Hepatocyte (in vitro differentiated cells): ENCODE results near the gene DCAF4. TPM values are rescaled to one million over a fixed set of nuclear protein-coding genes. Genes with fewer than 3 reads are reported as not detected.

Source experiments
- DNase-seq: peaks from one replicate; pipeline ENCODE4 v3.0.0-alpha.2; 2016; ENCODE audit warnings: low spot score
- H2AFZ ChIP-seq: fragments of 200-600 bp; sonication (generic); 2 replicates; pipeline ENCODE4 v1.6.0; 2016; ENCODE audit warnings: antibody characterized with exemption, mild to moderate bottlenecking
- H3K27ac ChIP-seq: fragments of 200-600 bp; sonication (generic); 2 replicates; pipeline ENCODE4 v1.5.1; 2016; ENCODE audit warnings: mild to moderate bottlenecking
- H3K27me3 ChIP-seq: fragments of 200-600 bp; sonication (generic); 2 replicates; pipeline ENCODE4 v1.6.1; 2016
- H3K36me3 ChIP-seq: fragments of 200-600 bp; sonication (generic); replicated peaks from 2 replicates; pipeline ENCODE4 v1.5.1; 2016; ENCODE audit warnings: low read depth; ENCODE audit not compliant: insufficient read depth
- H3K4me1 ChIP-seq: fragments of 200-600 bp; sonication (generic); 2 replicates; pipeline ENCODE4 v1.5.1; 2016; ENCODE audit warnings: mild to moderate bottlenecking, moderate library complexity; ENCODE audit not compliant: insufficient read depth
- H3K4me2 ChIP-seq: fragments of 200-600 bp; sonication (generic); 2 replicates; pipeline ENCODE4 v1.6.0; 2016
- H3K4me3 ChIP-seq: fragments of 200-600 bp; sonication (generic); 2 replicates; pipeline ENCODE4 v1.5.1; 2016; ENCODE audit warnings: mild to moderate bottlenecking
- H3K79me2 ChIP-seq: fragments of 200-600 bp; sonication (generic); 2 replicates; pipeline ENCODE4 v1.6.0; 2017; ENCODE audit warnings: mild to moderate bottlenecking
- H3K9me2 ChIP-seq: fragments of 200-600 bp; sonication (generic); replicated peaks from 2 replicates; pipeline ENCODE4 v1.6.0; 2017; ENCODE audit warnings: mild to moderate bottlenecking; ENCODE audit not compliant: insufficient read depth
- H3K9me3 ChIP-seq: fragments of 200-600 bp; sonication (generic); 2 replicates; pipeline ENCODE4 v1.5.1; 2016; ENCODE audit warnings: low read depth, mild to moderate bottlenecking
- H4K20me1 ChIP-seq: fragments of 200-600 bp; sonication (generic); 2 replicates; pipeline ENCODE4 v1.6.0; 2016; ENCODE audit warnings: mild to moderate bottlenecking; ENCODE audit not compliant: insufficient read depth, poor library complexity, severe bottlenecking
- CTCF ChIP-seq: fragments of 200-600 bp; sonication (generic); IDR thresholded peaks from 2 replicates; pipeline ENCODE4 v1.5.1; 2016; ENCODE audit warnings: antibody characterized with exemption, mild to moderate bottlenecking; ENCODE audit not compliant: poor library complexity
- EZH2 ChIP-seq: fragments of 200-600 bp; sonication (generic); IDR thresholded peaks from 2 replicates; pipeline ENCODE4 v1.6.1; 2016; ENCODE audit warnings: antibody characterized with exemption, mild to moderate bottlenecking, borderline replicate concordance
- EZH2phosphoT487 ChIP-seq: fragments of 200-600 bp; sonication (generic); IDR thresholded peaks from one replicate; pipeline ENCODE4 v1.6.1; 2018; ENCODE audit warnings: antibody characterized with exemption, mild to moderate bottlenecking, low read depth, moderate library complexity; ENCODE audit not compliant: unreplicated experiment, severe bottlenecking
- WGBS: methylation state at CpG from one replicate; pipeline ENCODE4 v1.1.6; 2016; ENCODE audit warnings: low lambda C conversion rate; ENCODE audit errors: missing lambda C conversion rate; 5-methylcytosine and 5-hydroxymethylcytosine counted together
- polyA plus RNA-seq: library from polyadenylated mRNA; unstranded; fragments of >200 nt; fragmentation: Nextera tagmentation; extraction: Ambion mirVana; gene quantifications from 2 replicates; pipeline ENCODE4 v1.2.1, GENCODE V29; 2016
- total RNA-seq: library from RNA; depleted of rRNA; stranded (reverse); fragments of >200 nt; gene quantifications from 2 replicates; pipeline ENCODE4 v1.2.3, GENCODE V29; 2014

Gene DCAF4
- total and polyA plus RNA-seq, 2 experiments from 2014 or later, result 8.5 to 21.6 TPM

- Histone ChIP-seq H3K9me2 (no peaks in the 10 kb centered on the region), H2AFZ (no peak overlapping the region), H3K79me2 (peaks cover 20% of the 10 kb centered on the region), H3K36me3 (no peaks in the 10 kb centered on the region), H3K27me3 (no peaks in the 10 kb centered on the region), H3K27ac (no peak overlapping the region), H3K4me3 (no peak overlapping the region), H4K20me1 (no peaks in the 10 kb centered on the region), H3K4me2 (no peak overlapping the region), H3K9me3 (no peaks in the 10 kb centered on the region), H3K4me1 (no peaks in the 10 kb centered on the region)
- 88% methylated on average over 6 of the region's 6 CpGs for WGBS
- DNase-seq, result no peak
- TF ChIP-seq EZH2 (no peak), EZH2phosphoT487 (no peak), CTCF (no peak)
Observed at GRCh38 chr14:72996916-72997315, 70.7 kb downstream of the DCAF4 start.

- no peaks in the 10 kb centered on the region for H3K4me1 ChIP-seq
- DNase-seq, result no peak
- no peaks in the 10 kb centered on the region for H3K9me3 ChIP-seq
- no peaks in the 10 kb centered on the region for H3K9me2 ChIP-seq
- H4K20me1 ChIP-seq, result no peaks in the 10 kb centered on the region
- TF ChIP-seq CTCF (no peak), EZH2phosphoT487 (no peak), EZH2 (no peak)
- H3K27me3 ChIP-seq, result no peaks in the 10 kb centered on the region
- H2AFZ ChIP-seq, result no peak overlapping the region
- no peak overlapping the region for H3K4me2 ChIP-seq
- WGBS, result 82% methylated on average over 2 of the region's 2 CpGs
- peaks cover 24% of the 10 kb centered on the region for H3K79me2 ChIP-seq
- H3K36me3 ChIP-seq, result no peaks in the 10 kb centered on the region
- H3K4me3 ChIP-seq, result no peak overlapping the region
- no peak overlapping the region for H3K27ac ChIP-seq
Observed at GRCh38 chr14:72998252-72998903, 72.1 kb downstream of the DCAF4 start.

- Histone ChIP-seq H4K20me1 (no peaks in the 10 kb centered on the region), H3K79me2 (peaks cover 31% of the 10 kb centered on the region), H3K4me3 (no peak overlapping the region), H3K9me2 (no peaks in the 10 kb centered on the region), H3K4me1 (no peaks in the 10 kb centered on the region), H2AFZ (no peak overlapping the region), H3K27ac (no peak overlapping the region), H3K4me2 (no peak overlapping the region), H3K36me3 (no peaks in the 10 kb centered on the region), H3K27me3 (no peaks in the 10 kb centered on the region), H3K9me3 (no peaks in the 10 kb centered on the region)
- WGBS, result 98% methylated on average over 4 of the region's 4 CpGs
- no peak for TF ChIP-seq EZH2phosphoT487
- TF ChIP-seq CTCF, result no peak
- no peak for TF ChIP-seq EZH2
- DNase-seq, result no peak
Observed at GRCh38 chr14:72999316-72999715, 73.1 kb downstream of the DCAF4 start.

GRCh38 chr14:73000073-73000472, 73.8 kb downstream of the DCAF4 start:
- H3K4me3 ChIP-seq, result no peak overlapping the region
- no peaks in the 10 kb centered on the region for H3K4me1 ChIP-seq
- H2AFZ ChIP-seq, result no peak overlapping the region
- TF ChIP-seq CTCF (no peak), EZH2phosphoT487 (no peak), EZH2 (no peak)
- H3K4me2 ChIP-seq, result no peak overlapping the region
- 92% methylated on average over 2 of the region's 2 CpGs for whole genome bisulfite sequencing
- no peak overlapping the region for H3K27ac ChIP-seq
- H3K9me3 ChIP-seq, result no peaks in the 10 kb centered on the region
- H3K9me2 ChIP-seq, result no peaks in the 10 kb centered on the region
- DNase-seq, result no peak
- H3K79me2 ChIP-seq, result peaks cover 36% of the 10 kb centered on the region
- no peaks in the 10 kb centered on the region for H4K20me1 ChIP-seq
- no peaks in the 10 kb centered on the region for H3K36me3 ChIP-seq
- no peaks in the 10 kb centered on the region for H3K27me3 ChIP-seq
